ENCODE results near the gene PRDM7. TPM values are rescaled to one million over a fixed set of nuclear protein-coding genes. Genes with fewer than 3 reads are reported as not detected.

PRDM7 gene
- total and polyA plus RNA-seq, 9 of the 15 experiments (the other 6 are each of a cell fraction or from before 2014, with no cell fraction given): not detected

GRCh38 chr16:90007015-90007414 lies 70.1 kb downstream of the PRDM7 start:
- ChIA-PET POLR2A (interaction anchor here (1.0 to 1.2 kb wide), 2 partner anchors 14 to 24 kb away, joined by 3 read pairs; no protein-coding TSS in a partner anchor), CTCF (ENCODE audit: low intra/inter-chr PET ratio) (no interaction called here)
- no peaks in the 10 kb centered on the region for H3K27me3 ChIP-seq (ENCODE audit: control insufficient read depth in 2 of 2, insufficient read depth in 2 of 2, low read length in 2 of 2)
- in situ Hi-C loops (cut with MboI): no loop called here
- H3K9me3 ChIP-seq (replicated peaks; ENCODE audit: control insufficient read depth, insufficient read depth, low read depth, low read length): no peaks in the 10 kb centered on the region
- intact Hi-C loops (cut with micrococcal nuclease): no loop called here
- no peaks in the 10 kb centered on the region for H3K79me2 ChIP-seq (ENCODE audit: control insufficient read depth, insufficient read depth, low read length)
- no peak for ATAC-seq
- no peaks in the 10 kb centered on the region for H4K20me1 ChIP-seq (replicated peaks; ENCODE audit: control insufficient read depth, insufficient read depth, low read length)
- H3K9me1 ChIP-seq (ENCODE audit: control insufficient read depth, insufficient read depth, low read length): no peaks in the 10 kb centered on the region
- H2AFZ ChIP-seq (ENCODE audit: low read depth, low read length): no peak overlapping the region
- no peak overlapping the region for H3K4me3 ChIP-seq
- H3K36me3 ChIP-seq (ENCODE audit: control insufficient read depth, insufficient read depth, low read length): no peaks in the 10 kb centered on the region
- no peak overlapping the region for H3K27ac ChIP-seq (ENCODE audit: extremely low read depth, low read depth, low read length)
- H3K9ac ChIP-seq (ENCODE audit: insufficient read depth in 1 of 2, low read depth in 2 of 2, low read length in 2 of 2): peak overlapping the region in 1 of 2 experiments; percentile 60; a peak in 1 of 4 replicates
- H3K4me1 ChIP-seq (replicated peaks in 1 of 2; ENCODE audit: control insufficient read depth in 2 of 2, insufficient read depth in 2 of 2, low read length in 2 of 2): peaks cover 0 to 50% of the 10 kb centered on the region in 2 experiments; a peak in 3 of 5 replicates
- FAIRE-seq: no peak
- no TSS peak for BruUV-seq (replicated peaks)
- 62% methylated on average over 3 of the region's 7 CpGs for WGBS (ENCODE audit: insufficient coverage, low coverage, missing lambda C conversion rate)
- DNase-seq (ENCODE audit: extremely low read depth in 1 of 4, low spot score in 3 of 4): no peak
- H3K4me2 ChIP-seq (ENCODE audit: insufficient read depth, low read length): no peak overlapping the region
- TF ChIP-seq ZBTB9 (CRISPR knock-in tag; IDR thresholded peaks at IDR 0.05) (no peak), DPF2 (IDR thresholded peaks at IDR 0.05) (no peak), ZNF407 (IDR thresholded peaks at IDR 0.05; ENCODE audit: low read depth) (no peak), OTX1 (CRISPR knock-in tag; IDR thresholded peaks at IDR 0.05) (no peak), SAP30 (IDR thresholded peaks at IDR 0.05; ENCODE audit: borderline replicate concordance, insufficient read depth, low read depth, low read length, poor library complexity, severe bottlenecking) (no peak), MED1 (CRISPR knock-in tag; IDR thresholded peaks at IDR 0.05; ENCODE audit: borderline replicate concordance) (no peak), RREB1 (CRISPR knock-in tag; IDR thresholded peaks at IDR 0.05) (no peak)

Measured in K562 (cell line).